GM12891 (cell line): Measurements from ENCODE around the gene CNTNAP5.

Source experiments
- PAX5 ChIP-seq: IDR thresholded peaks from 2 replicates; pipeline ENCODE4 v1.6.1; 2011; ENCODE audit warnings: low read length, moderate library complexity, mild to moderate bottlenecking; ENCODE audit not compliant: insufficient read depth, severe bottlenecking
- POLR2A ChIP-seq: IDR thresholded peaks from 2 replicates; pipeline ENCODE4 v1.6.1; 2011; ENCODE audit warnings: low read depth, low read length, control low read depth
- POLR2AphosphoS5 ChIP-seq: IDR thresholded peaks from 2 replicates; pipeline ENCODE4 v1.6.1; 2011; ENCODE audit warnings: low read depth, low read length, control low read depth
- POU2F2 ChIP-seq: IDR thresholded peaks from 2 replicates; pipeline ENCODE4 v1.6.1; 2011; ENCODE audit warnings: low read depth, mild to moderate bottlenecking, control low read depth, low read length, moderate library complexity
- SPI1 ChIP-seq: IDR thresholded peaks from 2 replicates; pipeline ENCODE4 v1.6.1; 2011; ENCODE audit warnings: low read depth, low read length, control low read depth
- TAF1 ChIP-seq: IDR thresholded peaks from 2 replicates; pipeline ENCODE4 v1.6.1; 2011; ENCODE audit warnings: low read depth, low read length, control low read depth

GRCh38 chr2:124589971-124590370, 564.9 kb downstream of the CNTNAP5 start:
- TF ChIP-seq TAF1 (no peak), POLR2AphosphoS5 (no peak), POLR2A (no peak), SPI1 (no peak), PAX5 (no peak), POU2F2 (no peak)
